GM18867 (cell line): Measurements from ENCODE around the gene ARL2BP.
A peak's percentile ranks its signal among the peaks of the same experiment; 100 is the strongest.
"Not testable (repeated sequence)": the region's sequence is repeated elsewhere in the genome, so short reads cannot be mapped to it uniquely, and the experiment has no call there.

ENCODE experiments used
- ATAC-seq: cut with Tn5 transposase; IDR thresholded peaks from one replicate; pipeline ENCODE4 v1.9.1; 2021; ENCODE audit warnings: mild to moderate bottlenecking, moderate library complexity; ENCODE audit not compliant: unreplicated experiment

ARL2BP gene

GRCh38 chr16:57244767-57245471 is at the start of gene ARL2BP:
ARL2BP (plus strand) TSS chr16:57245259; CDS start chr16:57245368, 109 bp downstream.
- ATAC-seq = peak; percentile 89

DNA sequence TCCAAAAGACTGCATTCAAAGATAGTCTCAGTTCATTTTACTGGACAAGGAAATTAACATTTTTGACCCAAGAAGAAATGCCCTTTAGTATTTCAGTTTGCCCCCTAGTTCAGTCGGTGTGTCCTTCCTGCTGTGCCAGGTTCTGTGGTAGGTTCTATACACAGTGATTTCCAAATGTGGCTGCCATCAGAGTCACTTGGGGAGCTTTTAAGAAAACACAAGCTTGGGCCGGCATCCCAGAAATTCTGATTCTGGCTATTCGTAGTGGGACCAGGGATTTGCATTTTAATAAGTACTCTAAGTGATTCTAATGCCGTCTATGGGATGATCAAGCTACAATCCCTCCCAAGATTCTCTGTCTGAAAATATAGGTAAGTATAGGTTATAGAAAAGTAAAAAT is 48.8 kb upstream of the ARL2BP start:
- ATAC-seq = no peak

- no peak for ATAC-seq
These were observed 48.3 kb upstream of the ARL2BP start for GRCh38 chr16:57196753-57197152.

- ATAC-seq = not testable (repeated sequence)
These were observed 44.7 kb upstream of the ARL2BP start for GRCh38 chr16:57200321-57200720.

- ATAC-seq = not testable (repeated sequence)
These were observed 44.1 kb upstream of the ARL2BP start for GRCh38 chr16:57200926-57201325.

DNA sequence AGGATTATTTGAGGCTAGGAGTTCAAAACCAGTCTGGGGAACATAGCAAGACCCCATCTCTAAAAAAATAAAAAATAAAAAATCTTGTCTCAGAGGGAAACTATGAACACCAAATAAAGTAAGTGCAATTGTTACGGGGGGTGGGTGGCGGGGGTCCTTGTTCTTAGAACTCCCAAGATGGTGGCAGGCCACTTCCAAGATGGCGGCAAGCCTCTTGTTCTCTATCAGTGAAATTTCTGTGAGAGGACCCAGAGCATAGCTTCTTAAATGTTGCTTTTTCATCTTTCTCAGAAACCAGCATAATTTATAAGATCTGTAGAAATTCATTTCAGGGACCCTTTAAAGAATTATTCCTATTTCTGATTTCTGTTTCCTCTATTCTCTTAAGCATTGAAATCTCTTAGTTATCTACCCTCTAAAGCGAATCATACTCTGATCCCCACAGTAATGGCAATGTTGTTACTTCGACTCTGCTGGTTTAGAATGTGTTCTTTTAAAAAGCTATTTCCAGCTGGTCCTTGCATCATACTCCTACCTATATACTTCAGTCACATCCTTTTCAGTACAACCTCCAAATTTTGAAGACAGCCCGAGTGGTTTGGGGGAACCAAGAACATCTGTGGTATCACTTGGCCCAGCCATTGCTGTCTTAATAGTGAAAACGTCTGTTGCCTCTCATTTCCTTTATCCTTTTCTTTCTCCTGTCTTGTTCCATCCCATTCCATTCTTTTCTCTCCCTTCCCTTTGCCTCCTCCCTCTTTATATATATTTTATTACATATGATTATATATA is 42.8 kb upstream of the ARL2BP start:
- no peak for ATAC-seq

DNA sequence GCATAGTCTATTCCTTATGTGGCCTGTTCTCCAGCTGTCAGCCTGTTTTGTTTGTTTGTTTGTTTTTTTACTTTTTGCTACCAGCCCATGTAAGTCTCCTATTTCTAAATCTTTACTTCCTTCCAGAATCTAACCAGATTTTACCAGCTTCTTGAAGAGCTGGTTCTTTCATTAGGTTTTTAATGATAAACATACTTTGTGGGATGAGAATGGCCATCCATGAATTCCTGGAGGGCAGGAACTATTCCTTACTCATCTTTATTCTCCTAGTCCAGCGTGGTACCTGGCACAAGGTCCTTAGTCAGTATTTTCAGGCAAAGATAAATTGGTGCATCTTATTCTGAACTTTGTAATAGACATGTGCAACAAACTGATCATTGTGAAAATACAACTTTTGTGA is 41.6 kb upstream of the ARL2BP start:
- ATAC-seq = no peak

- ATAC-seq = no peak
These were observed 40.4 kb upstream of the ARL2BP start for GRCh38 chr16:57204675-57205074.

- ATAC-seq = no peak
These were observed 36.1 kb upstream of the ARL2BP start for GRCh38 chr16:57208926-57209325.

GRCh38 chr16:57209780-57210179 is 35.3 kb upstream of the ARL2BP start:
- ATAC-seq = no peak

DNA sequence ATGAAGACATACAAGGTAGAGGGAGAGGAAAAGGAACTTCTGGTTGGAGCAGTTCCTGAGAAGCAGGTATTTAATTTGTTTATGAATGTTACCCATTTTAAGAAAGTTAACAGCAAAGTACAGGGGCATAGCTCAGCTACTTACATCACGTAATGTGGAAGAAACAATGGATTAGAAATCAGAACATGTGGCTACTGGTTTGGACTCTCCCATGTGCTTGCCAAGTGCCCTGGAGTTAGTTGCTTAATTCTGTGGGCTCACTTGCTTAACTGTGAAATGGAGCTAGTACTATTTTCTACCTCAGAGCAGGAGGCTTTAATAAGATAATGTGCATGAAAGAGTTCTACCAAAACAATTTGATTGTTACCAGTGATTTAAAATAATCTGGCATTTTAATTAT is 31.6 kb upstream of the ARL2BP start:
- no peak for ATAC-seq

DNA sequence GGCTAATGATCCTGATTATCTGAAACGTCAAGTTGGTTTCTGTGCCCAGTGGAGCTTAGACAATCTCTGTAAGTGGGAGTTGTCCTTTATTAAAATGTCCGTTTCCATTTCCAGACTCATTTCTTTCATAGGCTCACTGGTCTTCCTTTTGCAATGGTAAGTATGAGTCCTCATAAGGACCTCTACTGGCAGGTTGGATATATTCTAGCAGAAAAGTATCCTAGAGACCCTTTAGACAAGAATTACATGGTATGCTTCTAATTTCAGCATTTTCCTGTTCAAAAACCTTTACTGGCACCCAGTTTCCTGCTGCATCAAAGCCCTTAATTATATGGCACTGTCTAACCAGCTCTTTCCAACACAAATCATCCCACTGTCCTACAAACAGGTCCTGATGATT is 28.1 kb upstream of the ARL2BP start:
- no peak for ATAC-seq

GRCh38 chr16:57223057-57223456 is 22.0 kb upstream of the ARL2BP start:
- ATAC-seq = no peak

DNA sequence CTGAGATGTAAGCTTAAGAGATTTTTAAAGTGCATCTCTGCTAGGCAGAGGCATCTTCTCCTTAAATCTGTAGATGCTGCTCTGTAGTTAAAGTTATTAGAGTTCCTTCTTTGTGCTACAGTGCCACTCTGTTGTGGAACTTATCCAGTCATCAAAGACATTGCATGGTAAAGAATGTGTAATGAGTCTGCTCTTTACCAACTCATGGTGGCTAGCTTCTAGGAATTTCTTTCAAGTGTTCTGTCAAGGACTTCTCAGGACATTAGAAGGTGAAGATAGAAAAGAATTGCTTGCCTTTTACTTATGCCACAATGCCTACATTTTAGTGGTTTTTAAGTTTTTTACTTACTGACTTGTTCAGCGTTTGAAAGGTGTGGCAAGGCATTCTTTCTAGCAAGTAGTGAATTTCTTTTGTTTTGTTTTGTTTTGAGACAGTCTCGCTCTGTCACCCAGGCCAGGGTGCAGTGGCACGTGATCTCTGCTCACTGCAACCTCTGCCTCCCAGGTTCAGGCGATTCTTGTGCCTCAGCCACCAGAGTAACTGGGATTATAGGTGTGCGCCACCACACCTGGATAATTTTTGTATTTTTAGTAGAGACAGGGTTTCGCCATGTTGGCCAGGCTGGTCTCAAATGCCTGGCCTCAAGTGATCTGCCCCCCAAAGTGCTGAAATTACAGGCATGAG is 20.3 kb upstream of the ARL2BP start:
- no peak for ATAC-seq

GRCh38 chr16:57225978-57226377 is 19.1 kb upstream of the ARL2BP start:
- ATAC-seq = no peak

DNA sequence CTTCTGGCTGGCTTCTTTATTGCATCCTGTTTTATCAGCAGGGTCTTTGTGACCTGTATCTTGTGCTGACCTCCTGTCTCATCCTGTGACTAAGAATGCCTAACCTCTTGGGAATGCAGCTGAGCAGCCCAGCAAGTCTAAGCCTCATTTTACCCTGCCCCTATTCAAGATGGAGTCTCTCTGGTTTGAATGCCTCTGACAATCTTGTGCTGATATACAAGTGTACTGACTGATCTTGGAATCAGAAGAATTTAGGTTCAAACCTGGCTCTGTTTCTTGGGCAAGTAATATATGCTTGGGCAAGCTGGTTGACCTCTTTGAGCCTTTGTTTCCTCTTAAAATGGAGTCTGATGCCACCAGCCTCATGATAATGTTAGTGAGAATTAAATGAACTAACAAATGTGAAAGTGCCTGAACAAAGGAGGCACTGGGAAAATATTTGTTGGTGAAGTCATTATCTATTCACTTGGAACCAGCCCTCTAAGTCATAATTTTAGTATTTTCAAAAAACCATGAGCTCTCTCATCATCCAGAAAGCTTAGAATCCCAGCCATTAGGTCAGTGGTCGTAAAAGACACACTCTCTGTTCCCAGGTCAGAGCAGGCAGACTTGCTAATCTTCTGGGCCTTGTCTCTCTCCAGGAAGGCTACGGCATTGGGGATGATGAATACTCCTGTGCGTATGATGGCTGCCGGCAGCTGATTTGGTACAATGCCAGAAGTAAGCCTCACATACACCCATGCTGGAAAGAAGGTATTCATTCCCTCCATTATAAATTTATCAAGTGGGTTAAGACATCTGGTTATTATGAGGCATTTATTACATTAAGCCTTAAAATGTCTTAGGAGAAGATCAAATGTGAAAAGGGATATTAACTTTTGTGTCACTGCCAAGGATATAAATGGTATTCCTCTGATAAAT is 18.1 kb upstream of the ARL2BP start:
- no peak for ATAC-seq

- ATAC-seq = no peak
These were observed 16.0 kb upstream of the ARL2BP start for GRCh38 chr16:57229079-57229478.

GRCh38 chr16:57231821-57232350 is 13.2 kb upstream of the ARL2BP start:
- no peak for ATAC-seq

- no peak for ATAC-seq
These were observed 10.9 kb upstream of the ARL2BP start for GRCh38 chr16:57233944-57234706.

DNA sequence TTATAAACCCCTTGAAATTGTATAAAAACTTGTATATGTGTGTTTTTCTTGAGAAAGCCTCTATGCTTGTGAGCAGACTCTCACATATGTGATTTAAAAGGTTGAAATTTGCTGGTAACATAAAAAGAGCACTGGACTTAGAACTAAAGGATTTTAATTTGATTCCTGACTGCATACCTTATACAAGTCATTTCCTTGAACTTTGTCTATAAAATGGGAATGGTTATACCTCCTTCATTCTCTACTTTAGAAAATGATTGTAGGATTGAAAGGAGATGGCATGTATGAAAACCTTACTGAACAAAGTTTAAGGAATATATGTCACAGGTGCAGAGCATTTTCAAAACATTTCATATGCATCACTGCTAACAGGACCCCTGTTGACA is 10.4 kb upstream of the ARL2BP start:
- ATAC-seq = no peak
